SK-N-SH (cell line): ENCODE results near the gene PWWP2B.

Experiments used
- EP300 ChIP-seq, 2 experiments: IDR thresholded peaks; 2 replicates each; pipeline versions ENCODE4 v1.4.0 to v1.6.1; 2012; ENCODE audit warnings: borderline replicate concordance in 1 of 2, low read depth in 1 of 2, low read length in 1 of 2
- FOXJ3 ChIP-seq: sonication (generic); formaldehyde crosslinking; IDR thresholded peaks from 2 replicates; pipeline ENCODE4 v1.5.1; 2020; ENCODE audit warnings: mild to moderate bottlenecking, missing genetic modification reagents
- GABPA ChIP-seq: IDR thresholded peaks from 2 replicates; pipeline ENCODE4 v1.4.0; 2012; ENCODE audit warnings: low read depth, mild to moderate bottlenecking
- JUND ChIP-seq: IDR thresholded peaks from 2 replicates; pipeline ENCODE4 v1.4.0; 2012
- NRF1 ChIP-seq: IDR thresholded peaks from 2 replicates; pipeline ENCODE4 v1.6.1; 2012; ENCODE audit warnings: low read depth, mild to moderate bottlenecking, low read length
- POLR2AphosphoS5 ChIP-seq: IDR thresholded peaks from 2 replicates; pipeline ENCODE4 v1.6.1; 2012; ENCODE audit warnings: low read depth, low read length
- RCOR1 ChIP-seq: fragments of 150-350 bp; IDR thresholded peaks from 2 replicates; pipeline ENCODE4 v1.6.1; 2017; ENCODE audit warnings: antibody characterized with exemption, low read length
- RFX5 ChIP-seq: IDR thresholded peaks from 2 replicates; pipeline ENCODE4 v1.6.1; 2012; ENCODE audit warnings: mild to moderate bottlenecking, improper control_type of control experiment, low read length
- YY1 ChIP-seq: IDR thresholded peaks from 2 replicates; pipeline ENCODE4 v1.4.0; 2012; ENCODE audit warnings: low read depth, mild to moderate bottlenecking
- TF ChIP-seq, protein P1 (sequence below): fragments of 150-350 bp; IDR thresholded peaks from 2 replicates; pipeline ENCODE4 v1.6.1; 2017; ENCODE audit warnings: antibody characterized with exemption, low read length, low read depth, borderline replicate concordance
- TF ChIP-seq, protein P2 (sequence below): fragments of 200-600 bp; sonication (generic); IDR thresholded peaks from 2 replicates; pipeline ENCODE4 v1.6.1; 2017; ENCODE audit warnings: antibody characterized with exemption, mild to moderate bottlenecking, moderate library complexity
- TF ChIP-seq, protein P3 (sequence below): IDR thresholded peaks from 2 replicates; pipeline ENCODE4 v1.4.0; 2012; ENCODE audit warnings: low read depth

DNA sequence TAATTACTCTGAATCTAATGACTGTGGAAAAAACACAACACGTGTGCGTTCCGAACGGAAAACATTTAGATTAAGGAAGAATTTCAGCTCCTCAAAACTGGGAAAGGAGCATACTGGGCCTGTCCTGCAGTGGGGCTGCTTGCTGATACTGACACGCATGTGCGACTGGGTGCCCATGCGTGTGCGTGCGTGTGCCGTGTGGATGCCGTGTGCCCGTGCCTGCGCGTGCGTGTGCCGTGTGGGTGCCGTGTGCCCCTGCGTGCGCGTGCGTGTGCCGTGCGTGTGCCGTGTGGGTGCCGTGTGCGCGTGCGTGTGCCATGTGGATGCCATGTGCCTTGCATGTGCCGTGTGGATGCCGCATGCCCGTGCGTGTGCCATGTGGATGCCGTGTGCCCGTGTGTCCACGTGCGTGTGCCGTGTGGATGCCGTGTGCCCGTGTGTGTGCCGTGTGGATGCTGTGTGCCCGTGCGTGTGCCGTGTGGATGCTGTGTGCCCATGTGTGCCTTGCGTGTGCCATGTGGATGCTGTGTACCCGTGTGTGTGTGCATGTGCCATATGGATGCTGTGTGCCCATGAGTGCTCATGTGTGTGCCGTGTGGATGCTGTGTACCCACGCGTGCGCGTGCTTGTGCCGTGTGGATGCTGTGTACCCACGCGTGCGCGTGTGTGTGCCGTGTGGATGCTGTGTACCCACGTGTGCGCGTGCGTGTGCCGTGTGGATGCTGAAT is 28.2 kb downstream of the PWWP2B start:
- TF ChIP-seq POLR2AphosphoS5 (no peak), EP300 (IDR thresholded peaks at IDR 0.05; ENCODE audit: borderline replicate concordance in 1 of 2, low read depth in 1 of 2, low read length in 1 of 2) (no peak), RFX5 (no peak), YY1 (no peak), GABPA (no peak), FOXJ3 (CRISPR knock-in tag) (no peak), JUND (no peak), NRF1 (no peak), RCOR1 (no peak)
- TF ChIP-seq, protein P1, sequence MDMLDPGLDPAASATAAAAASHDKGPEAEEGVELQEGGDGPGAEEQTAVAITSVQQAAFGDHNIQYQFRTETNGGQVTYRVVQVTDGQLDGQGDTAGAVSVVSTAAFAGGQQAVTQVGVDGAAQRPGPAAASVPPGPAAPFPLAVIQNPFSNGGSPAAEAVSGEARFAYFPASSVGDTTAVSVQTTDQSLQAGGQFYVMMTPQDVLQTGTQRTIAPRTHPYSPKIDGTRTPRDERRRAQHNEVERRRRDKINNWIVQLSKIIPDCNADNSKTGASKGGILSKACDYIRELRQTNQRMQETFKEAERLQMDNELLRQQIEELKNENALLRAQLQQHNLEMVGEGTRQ: no peak
- TF ChIP-seq, protein P2, sequence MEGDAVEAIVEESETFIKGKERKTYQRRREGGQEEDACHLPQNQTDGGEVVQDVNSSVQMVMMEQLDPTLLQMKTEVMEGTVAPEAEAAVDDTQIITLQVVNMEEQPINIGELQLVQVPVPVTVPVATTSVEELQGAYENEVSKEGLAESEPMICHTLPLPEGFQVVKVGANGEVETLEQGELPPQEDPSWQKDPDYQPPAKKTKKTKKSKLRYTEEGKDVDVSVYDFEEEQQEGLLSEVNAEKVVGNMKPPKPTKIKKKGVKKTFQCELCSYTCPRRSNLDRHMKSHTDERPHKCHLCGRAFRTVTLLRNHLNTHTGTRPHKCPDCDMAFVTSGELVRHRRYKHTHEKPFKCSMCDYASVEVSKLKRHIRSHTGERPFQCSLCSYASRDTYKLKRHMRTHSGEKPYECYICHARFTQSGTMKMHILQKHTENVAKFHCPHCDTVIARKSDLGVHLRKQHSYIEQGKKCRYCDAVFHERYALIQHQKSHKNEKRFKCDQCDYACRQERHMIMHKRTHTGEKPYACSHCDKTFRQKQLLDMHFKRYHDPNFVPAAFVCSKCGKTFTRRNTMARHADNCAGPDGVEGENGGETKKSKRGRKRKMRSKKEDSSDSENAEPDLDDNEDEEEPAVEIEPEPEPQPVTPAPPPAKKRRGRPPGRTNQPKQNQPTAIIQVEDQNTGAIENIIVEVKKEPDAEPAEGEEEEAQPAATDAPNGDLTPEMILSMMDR: no peak
- TF ChIP-seq, protein P3, sequence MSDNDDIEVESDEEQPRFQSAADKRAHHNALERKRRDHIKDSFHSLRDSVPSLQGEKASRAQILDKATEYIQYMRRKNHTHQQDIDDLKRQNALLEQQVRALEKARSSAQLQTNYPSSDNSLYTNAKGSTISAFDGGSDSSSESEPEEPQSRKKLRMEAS: no peak
